Measurements from ENCODE around the gene FABP1.
A peak's percentile ranks its signal among the peaks of the same experiment; 100 is the strongest.

FABP1 gene

GRCh38 chr2:88117973-88118372 is 9.9 kb downstream of the FABP1 start:
- Histone ChIP-seq H3K36me3 (ENCODE audit: control insufficient read depth in 2 of 2, insufficient read depth in 1 of 2, low read length in 2 of 2) (no peaks in the 10 kb centered on the region), H3K27ac (ENCODE audit: extremely low read depth, low read depth, low read length) (no peak overlapping the region), H3K4me3 (ENCODE audit: low read depth, low read length) (no peak overlapping the region), H3K9me3 (ENCODE audit: control insufficient read depth, insufficient read depth, low read depth, low read length) (no peaks in the 10 kb centered on the region), H3K4me1 (ENCODE audit: control insufficient read depth, insufficient read depth, low read length) (no peaks in the 10 kb centered on the region)
- no peak for TF ChIP-seq ZNF654 (tag by site-specific recombination; IDR thresholded peaks at IDR 0.05; ENCODE audit: low read depth)
- no peak for TF ChIP-seq ZNF501 (tag by site-specific recombination; IDR thresholded peaks at IDR 0.05)
- no peak for TF ChIP-seq ZNF830 (tag by site-specific recombination; IDR thresholded peaks at IDR 0.05; ENCODE audit: low read depth)
- TF ChIP-seq ZNF561 (tag by site-specific recombination; IDR thresholded peaks at IDR 0.05; ENCODE audit: borderline replicate concordance) = no peak
- TF ChIP-seq ZBTB21 (tag by site-specific recombination; IDR thresholded peaks at IDR 0.05) = no peak
- no peak for TF ChIP-seq ZNF398 (tag by site-specific recombination; IDR thresholded peaks at IDR 0.05)
- TF ChIP-seq SP3 (tag by site-specific recombination; IDR thresholded peaks at IDR 0.05) = no peak
- no peak for TF ChIP-seq KLF7 (tag by site-specific recombination; IDR thresholded peaks at IDR 0.05; ENCODE audit: borderline replicate concordance)
- no peak for TF ChIP-seq ZNF747 (tag by site-specific recombination; IDR thresholded peaks at IDR 0.05)
- no peak for TF ChIP-seq ZNF26 (tag by site-specific recombination; IDR thresholded peaks at IDR 0.05)
- no peak for TF ChIP-seq ZNF174 (tag by site-specific recombination; IDR thresholded peaks at IDR 0.05)
- no peak for TF ChIP-seq ZNF580 (tag by site-specific recombination; IDR thresholded peaks at IDR 0.05)
- no peak for TF ChIP-seq ZNF621 (tag by site-specific recombination; IDR thresholded peaks at IDR 0.05)
- TF ChIP-seq ZNF211 (tag by site-specific recombination; IDR thresholded peaks at IDR 0.05; ENCODE audit: low read depth) = no peak
- ChIA-PET CTCF (interaction anchor here (0.6 kb wide), 1 partner anchor 375 kb away, joined by 3 read pairs; no protein-coding TSS in a partner anchor), POLR2A (no interaction called here)

GRCh38 chr2:88116669-88117432 is 11.0 kb downstream of the FABP1 start:
- H3K4me1 ChIP-seq (ENCODE audit: control insufficient read depth, insufficient read depth, low read length) = no peaks in the 10 kb centered on the region
- H3K27ac ChIP-seq (ENCODE audit: extremely low read depth, low read depth, low read length) = no peak overlapping the region
- TF ChIP-seq ZNF10 (tag by site-specific recombination; IDR thresholded peaks at IDR 0.05) = 0 out of 2 replicates have a peak, but pooled peaks have one; percentile 24
- TF ChIP-seq ZNF19 (tag by site-specific recombination; IDR thresholded peaks at IDR 0.05; ENCODE audit: low read depth) = no peak
- CTCF ChIA-PET = no interaction called here
- no peaks in the 10 kb centered on the region for H3K36me3 ChIP-seq (ENCODE audit: control insufficient read depth in 2 of 2, insufficient read depth in 1 of 2, low read length in 2 of 2)
- POLR2A ChIA-PET = no interaction called here
- no peak overlapping the region for H3K4me3 ChIP-seq (ENCODE audit: low read depth, low read length)
- no peaks in the 10 kb centered on the region for H3K9me3 ChIP-seq (ENCODE audit: control insufficient read depth, insufficient read depth, low read depth, low read length)

GRCh38 chr2:88115825-88116518 is 11.9 kb downstream of the FABP1 start:
- no peak overlapping the region for H3K27ac ChIP-seq (ENCODE audit: extremely low read depth, low read depth, low read length)
- ChIA-PET CTCF (interaction anchor here (0.5 kb wide), 1 partner anchor 68 kb away, joined by 3 read pairs; no protein-coding TSS in a partner anchor), POLR2A (no interaction called here)
- H3K4me3 ChIP-seq (ENCODE audit: low read depth, low read length) = no peak overlapping the region
- H3K36me3 ChIP-seq (ENCODE audit: control insufficient read depth in 2 of 2, insufficient read depth in 1 of 2, low read length in 2 of 2) = no peaks in the 10 kb centered on the region
- no peaks in the 10 kb centered on the region for H3K4me1 ChIP-seq (ENCODE audit: control insufficient read depth, insufficient read depth, low read length)
- TF ChIP-seq ZNF629 (tag by site-specific recombination; IDR thresholded peaks at IDR 0.05) (no peak), ZNF658 (tag by site-specific recombination; IDR thresholded peaks at IDR 0.05) (no peak)
- no peaks in the 10 kb centered on the region for H3K9me3 ChIP-seq (ENCODE audit: control insufficient read depth, insufficient read depth, low read depth, low read length)
